Stimulated activated CD4-positive, alpha-beta T cell treated with anti-CD3 and anti-CD28 coated beads, Interleukin-2, amount 100 ng/mL, for 24 hours (primary cell): ENCODE results near the gene MINDY4.

ENCODE experiments used
- DNase-seq, 2 donors: peaks; one replicate each; pipeline ENCODE4 v3.0.0-alpha.2; 2020

Gene MINDY4

DNA sequence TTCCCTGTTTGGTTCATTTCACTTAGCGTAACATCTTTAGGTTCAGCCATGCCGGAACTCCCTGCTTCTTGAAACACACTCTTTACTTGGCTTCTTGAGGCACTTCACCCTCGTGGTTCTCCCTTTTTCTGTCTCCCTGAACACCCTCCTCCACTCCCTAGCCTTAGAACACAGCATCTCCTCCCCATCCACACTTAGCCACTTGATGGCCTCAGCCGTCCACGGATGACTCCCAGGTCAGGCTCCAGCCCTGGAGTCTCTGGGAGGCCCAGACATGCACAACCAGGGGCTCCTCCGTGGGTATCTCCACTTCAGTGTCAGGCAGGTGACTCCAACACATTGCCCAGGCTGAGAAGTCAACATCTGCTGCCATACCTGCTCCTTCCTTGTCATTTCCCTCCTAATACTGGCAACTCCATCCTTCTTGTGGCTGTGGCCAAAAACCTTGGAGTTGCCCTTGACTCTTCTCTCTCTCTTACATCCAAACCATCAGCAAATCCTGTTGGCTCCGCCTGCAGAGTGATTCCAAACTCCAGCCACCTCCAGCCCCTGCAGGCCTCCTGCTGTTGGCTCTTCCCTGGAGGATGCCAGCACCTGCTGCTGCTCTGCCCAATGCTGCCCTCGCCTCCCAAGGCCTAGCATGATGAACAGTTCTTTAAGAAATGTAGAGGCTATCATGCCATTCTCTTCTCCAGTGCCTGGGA lies 27.7 kb upstream of the MINDY4 start:
- DNase-seq, result no peak

DNA sequence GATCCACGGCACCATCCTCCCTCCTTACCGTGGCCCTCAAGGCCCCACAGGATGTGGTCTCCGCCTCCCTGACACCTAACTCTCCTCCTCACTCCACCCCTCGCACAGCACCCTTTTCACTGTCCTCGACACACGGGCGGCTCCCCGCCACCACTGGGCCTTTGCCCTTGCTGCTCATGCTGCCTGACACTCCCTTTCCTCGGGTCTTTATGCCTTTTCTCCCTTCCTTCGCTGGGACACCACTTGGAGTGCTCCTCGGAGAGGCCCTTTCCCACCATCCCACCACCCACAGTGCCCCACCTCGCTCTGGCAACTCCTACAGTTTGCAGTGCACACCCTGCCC lies 27.2 kb upstream of the MINDY4 start:
- DNase-seq, result no peak

DNA sequence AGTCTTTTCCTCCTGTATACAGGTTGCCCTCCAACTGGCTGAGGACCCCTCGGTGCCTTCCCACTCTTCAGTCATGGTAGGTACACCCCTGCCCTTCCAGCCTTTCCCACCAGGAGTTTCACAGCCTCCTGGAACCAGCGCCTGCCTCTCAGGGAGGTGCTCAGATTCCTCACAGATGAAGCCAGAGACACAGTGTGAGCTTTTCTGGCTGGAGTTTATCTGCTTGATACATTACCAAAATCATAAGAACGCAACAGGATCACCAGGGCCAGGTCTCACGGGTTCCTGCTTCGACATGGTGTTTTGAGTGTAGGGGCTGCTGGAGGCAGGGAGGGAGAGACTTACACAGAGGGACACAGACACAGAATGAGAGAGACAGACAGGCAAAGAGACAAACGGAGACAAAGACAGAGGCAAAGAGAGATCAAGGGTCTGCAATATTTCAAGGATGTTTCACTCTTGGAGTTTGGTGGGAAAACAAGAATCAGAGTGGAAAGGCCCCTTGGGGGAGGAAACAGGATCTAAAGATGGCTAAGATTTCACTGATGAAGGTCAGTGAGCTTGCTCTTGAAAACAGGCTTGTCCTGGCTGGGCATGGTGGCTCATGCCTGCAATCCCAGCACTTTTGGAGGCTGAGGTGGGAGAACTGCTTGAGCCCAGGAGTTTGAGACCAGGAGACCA lies 25.8 kb upstream of the MINDY4 start:
- no peak for DNase-seq

DNA sequence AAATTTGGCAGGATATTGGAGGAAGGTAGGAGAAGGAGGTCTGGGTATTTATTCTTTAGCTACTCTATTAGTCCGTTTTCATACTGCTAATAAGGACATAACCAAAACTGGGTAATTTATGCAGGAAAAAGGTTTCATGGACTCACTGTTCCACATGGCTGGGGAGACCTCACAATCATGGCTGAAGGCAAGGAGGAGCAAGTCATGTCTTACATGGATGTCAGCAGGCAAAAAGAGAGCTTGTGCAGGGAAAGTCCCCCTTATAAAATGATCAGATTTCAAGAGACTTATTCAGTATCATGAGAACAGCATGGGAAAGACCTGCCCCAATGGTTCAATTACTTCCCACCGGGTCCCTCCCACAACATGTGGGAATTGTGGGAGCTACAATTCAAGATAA lies 21.2 kb upstream of the MINDY4 start:
- DNase-seq, result no peak

DNA sequence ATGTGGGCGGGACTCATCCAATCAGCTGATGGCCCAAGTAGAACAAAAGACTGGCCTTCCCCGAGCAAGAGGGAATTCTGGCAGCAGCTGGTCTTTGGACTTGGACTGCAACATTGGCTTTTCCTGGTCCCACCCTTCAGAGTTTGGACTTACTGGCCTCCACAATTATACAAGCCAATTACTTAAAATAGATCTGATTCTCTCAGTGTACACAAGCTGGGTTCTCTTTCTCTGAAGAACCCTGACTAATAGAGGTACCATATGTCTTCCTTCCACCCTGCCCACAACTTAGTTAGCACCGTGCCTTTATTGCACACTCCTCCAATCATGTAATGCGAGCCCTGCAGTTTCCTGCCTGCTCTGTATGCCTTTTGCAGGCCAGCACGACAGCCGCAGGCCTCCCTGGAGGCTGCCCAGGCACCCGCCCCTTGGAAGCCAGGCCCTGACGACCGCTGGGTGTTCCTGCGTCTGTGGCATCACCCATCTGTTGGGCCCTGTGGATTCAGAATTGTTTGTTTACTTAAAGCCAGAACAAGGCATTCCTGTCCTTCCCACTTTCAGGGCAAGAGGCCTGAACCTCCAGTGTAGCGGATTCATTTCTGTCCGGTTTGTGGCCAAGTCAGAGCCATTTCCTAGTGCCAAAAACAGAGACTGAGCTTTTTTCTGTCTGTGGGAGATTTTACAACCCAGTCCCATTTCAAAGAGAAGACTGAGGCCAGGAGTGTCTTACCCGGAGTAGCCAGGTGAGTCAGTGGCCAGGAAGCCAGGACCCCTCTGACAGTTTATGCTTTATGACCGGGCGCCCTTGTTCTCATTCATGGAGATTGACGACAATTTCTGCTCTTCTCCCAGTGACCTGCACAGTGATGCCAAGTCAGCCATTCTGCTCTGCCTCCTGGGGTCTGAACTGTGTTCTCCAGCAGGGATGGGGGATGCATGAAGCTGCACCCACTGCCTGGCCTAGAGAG lies 20.2 kb upstream of the MINDY4 start:
- no peak for DNase-seq

DNA sequence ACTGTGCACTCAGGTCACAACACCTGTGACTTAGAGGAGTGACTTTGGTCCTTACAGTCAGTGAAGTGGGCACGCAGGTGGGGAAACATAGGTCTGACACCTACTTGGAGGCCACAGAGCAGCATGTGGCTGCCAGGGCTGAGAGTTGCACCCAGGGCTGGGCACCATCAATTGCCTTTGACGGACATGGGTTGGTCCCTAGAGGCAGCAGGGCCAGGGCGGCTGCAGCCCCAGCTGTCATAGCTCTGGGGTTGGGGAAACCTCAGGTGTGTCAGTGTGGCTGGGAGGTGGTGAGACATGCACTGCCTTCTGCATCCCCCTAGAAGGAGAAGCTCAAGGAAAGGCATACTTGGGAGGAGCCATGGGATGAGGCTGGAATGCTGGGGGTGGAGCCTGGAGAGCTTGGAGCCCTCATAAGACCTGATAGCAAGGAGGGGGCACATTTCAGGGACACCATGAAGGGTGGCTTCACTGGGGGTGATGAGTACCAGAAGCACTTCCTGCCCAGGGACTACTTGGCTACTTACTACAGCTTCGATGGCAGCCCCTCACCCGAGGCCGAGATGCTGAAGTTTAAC lies 19.4 kb upstream of the MINDY4 start, which contains the start of gene INMT:
TSS of gene INMT (plus strand) at position 440 of the 578 bp plus-strand sequence. CDS start at position 456, 16 bp downstream.
- DNase-seq, result no peak

DNA sequence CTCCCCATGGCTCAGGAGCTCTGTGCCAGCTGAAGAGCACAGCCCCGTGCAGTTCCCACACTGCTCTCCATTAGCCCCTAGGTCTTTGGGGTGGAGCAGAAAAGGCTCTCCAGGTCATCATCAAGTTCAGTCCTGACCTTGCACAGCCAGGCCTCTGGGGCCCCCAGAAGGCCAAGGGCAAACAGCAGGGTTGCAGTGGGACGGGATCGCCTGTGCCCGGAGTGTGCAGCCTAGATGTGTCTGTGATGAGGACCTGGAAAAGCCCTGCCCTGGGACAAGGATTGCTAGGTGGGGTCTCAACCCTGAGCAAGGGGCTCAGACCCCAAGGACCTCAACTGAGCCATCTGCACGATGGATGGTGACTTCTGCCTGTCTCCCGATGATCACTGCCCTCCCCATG lies 18.7 kb upstream of the MINDY4 start:
- DNase-seq, result no peak

DNA sequence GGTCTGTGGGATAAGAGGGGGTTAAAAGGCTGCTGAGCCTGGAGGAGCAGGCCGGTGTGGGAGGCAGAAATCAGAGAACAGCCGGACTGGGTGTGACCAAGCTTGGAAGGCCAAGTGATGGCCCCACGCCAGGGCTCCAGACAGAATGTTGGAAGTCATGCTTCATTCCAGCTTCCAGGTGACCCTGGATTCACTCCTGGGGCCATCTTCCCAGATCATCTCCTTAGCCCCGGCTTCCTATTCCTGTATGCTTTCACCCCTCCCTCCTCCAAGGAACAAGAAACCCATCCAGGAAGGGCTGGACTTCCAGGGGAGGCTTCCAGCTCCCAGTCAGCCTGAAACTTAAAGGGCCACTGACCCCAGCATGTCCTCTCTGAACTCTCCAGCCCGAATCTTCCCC lies 18.2 kb upstream of the MINDY4 start:
- DNase-seq, result no peak

DNA sequence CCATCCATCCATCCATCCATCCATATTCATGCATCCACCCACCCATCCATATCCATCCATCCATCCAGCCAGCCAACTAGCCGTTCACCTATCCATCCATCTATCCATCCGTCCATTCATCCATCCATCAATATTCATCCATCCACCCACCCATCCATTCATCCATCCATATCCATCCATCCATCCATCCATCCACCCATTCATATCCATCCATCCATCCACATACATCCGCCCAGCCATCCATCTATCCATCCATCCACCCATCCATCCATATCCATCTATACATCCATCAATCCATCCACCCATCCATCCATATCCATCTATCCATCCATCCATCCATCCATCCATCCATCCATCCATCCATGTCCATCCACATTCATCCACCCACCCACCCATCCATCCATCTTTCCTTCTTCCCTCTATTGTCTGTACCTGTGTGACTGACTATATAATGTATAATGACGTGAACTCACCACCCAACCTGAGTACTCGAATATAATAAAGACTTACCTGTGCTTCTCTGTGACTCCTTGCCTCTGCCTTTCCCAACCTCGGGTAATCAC lies 16.8 kb upstream of the MINDY4 start:
- no peak for DNase-seq

DNA sequence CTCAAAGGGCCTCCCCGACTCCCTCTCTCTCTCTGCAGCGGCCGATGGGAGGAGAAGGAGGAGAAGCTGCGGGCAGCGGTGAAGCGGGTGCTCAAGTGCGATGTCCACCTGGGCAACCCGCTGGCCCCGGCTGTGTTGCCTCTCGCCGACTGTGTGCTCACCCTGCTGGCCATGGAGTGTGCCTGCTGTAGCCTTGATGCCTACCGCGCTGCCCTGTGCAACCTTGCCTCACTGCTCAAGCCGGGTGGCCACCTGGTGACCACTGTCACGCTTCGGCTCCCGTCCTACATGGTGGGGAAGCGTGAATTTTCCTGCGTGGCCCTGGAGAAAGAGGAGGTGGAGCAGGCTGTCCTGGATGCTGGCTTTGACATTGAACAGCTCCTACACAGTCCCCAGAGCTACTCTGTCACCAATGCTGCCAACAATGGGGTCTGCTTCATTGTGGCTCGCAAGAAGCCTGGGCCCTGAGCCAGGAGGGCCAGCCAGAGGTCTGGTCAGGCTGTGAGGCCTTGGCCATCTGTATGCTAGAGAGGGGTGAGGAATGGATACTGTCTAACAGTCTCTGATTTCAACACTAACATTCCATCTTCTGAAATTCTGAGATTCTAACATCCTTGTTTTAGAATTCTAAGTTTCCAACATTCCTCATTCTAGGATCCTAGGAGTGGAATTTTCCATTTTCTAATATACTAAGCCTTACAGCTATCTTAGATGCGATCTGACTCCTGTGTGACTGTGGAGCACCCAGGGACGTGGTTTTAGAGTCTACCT lies 15.6 kb upstream of the MINDY4 start:
- DNase-seq, result no peak

DNA sequence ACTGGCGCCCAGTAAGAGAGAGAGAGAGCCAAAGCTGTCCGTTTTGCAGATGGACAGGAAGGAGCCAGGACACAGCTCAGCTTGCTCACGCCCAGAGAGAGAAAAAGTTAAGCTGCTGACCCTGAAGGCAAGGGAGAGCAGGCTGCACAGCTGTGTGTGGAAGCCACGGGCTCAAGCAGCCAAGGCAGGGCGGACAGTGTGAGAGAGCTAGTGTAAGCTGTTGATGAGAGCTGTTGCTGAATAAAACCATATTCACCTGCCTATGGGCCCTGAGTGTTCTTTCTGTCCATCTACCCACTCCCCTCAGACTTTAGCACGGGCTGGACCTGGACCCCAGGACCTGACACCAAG lies 13.9 kb upstream of the MINDY4 start:
- DNase-seq, result no peak

DNA sequence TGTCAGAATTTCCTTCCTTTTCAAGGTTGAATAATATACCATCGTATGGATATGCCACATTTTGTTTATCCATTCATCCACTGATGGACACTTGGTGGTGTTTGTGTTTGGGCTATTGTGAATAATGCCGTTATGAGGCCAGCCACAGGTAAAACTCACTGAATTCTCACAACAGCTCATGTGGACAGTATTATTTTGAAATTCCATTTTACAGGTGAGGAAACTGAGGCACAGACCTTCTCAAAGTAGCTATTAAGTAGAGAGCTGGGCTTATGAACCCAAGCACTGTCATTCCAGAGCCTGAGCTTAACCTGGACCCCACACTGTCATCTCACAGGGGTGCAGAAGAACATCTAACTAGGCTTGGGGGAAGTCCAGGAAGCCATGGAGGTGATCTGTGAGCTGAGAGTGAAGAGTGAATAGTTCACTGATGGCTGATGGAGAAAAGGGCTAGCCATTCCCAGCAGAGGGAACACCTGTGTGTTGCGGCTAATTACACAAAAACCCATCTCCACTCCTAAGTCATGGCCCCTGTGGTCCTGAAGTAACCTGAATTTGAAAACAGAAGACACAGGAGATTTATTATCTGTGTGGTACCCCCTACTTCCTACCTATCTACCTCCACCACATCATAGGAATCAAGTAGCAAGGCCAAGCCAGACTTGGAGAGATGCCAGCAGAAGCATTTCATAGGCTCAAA lies 10.6 kb upstream of the MINDY4 start:
- DNase-seq, result no peak

DNA sequence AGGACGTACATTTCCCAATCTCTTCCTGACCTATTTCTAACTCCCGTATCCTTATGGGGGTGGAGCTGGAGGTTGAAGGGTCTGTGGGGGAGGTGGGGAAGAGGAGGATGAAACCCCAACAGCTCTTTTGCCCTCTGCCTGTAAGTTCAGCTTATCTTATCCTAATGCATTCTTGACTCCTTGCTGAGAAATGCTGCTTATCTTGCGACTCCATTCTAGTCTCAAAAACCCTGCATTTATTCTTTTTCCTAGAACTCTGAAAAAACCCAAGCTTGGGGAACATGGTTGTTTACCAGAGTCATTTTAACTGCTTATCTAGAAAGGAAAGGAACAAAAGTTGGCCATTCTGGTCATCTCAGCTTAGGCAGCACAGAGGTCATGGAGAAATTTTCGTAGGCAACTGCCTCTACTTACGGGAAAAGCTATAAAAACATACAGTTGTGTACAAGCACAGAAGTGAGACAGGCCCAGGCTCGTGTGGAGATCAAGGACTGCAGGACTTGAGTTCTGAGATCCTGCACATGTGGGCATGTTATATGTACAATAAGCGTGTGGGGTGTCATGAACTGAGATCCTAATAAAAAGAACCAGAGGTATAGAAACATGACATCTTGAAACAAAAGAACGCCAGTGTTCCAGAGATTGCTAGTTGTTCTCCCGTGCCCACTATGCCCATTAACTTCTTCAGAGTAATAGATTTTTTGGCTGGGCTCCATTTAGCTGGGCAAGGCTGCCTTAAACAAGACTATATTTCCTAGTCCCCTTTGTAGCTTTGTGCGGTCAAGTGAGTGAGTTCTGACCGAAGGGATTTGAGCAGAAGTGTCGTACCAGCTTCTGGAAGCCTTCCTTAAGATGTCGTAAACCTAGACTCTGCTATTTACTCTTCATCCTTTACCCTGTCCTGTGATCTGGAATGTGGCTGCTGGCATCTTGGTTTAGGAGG lies 9.7 kb upstream of the MINDY4 start:
- no peak for DNase-seq

DNA sequence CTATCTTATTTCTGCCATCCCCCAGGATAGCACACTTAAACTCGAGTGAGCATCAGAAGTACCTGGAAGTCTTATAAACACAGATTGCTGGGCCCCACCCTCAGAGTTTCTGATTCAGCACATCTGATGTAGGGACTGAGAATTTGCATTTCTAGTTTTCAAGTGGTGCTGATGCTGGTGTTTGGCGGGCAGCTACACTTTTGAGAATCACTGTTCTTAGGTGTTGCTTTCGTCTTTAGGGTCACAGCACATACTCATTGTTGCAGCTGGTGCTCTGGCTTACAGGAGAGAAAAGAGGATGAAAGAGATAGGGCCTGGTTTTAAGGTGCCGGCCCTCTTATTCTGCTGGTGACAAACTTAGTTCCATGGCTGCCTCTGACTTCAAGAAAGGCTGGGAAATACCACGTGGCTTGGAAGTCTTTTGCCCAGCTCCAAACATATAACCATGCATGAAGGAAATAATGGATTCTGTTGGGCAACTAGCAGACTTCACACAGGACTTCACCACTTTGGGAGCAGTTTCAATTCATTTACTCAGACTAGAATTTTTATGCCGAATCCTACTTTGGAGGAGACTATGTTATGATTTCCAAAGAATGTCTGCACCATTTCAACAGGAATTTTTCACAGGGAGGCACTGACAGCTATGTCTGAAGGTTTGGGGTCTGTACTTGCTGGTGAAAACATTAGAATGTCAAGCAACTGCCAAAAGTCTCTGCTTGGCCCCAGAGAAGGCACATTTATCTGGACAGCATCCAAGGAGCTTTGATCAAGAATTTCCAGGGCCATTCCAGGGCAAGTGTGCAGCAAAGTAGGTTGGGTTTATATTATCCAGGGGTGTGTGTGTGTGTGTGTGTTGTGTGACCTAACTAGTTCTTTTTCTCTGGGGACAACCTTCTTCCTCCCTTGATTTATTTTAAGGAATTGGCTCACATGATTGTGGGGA lies 6.9 kb upstream of the MINDY4 start:
- no peak for DNase-seq

DNA sequence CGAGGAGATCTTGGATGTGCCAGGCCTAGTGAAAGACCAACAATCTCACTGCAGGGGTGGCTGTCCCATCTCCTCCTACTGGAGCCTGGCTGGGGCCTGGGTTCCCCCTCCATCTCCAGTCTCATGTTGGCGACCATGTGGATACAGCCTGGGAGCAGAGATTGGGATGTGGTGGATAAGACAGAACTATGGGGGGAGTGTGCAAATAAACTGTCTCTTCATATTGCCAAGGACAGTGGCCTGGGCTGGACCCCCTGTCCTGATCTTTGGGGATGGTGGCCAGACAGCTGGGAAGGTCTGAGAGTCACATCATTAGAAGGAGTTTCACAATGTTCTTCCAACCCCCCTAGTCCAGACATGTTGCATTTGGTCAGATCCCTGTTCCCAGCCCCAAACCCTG lies 5.8 kb upstream of the MINDY4 start:
- no peak for DNase-seq

DNA sequence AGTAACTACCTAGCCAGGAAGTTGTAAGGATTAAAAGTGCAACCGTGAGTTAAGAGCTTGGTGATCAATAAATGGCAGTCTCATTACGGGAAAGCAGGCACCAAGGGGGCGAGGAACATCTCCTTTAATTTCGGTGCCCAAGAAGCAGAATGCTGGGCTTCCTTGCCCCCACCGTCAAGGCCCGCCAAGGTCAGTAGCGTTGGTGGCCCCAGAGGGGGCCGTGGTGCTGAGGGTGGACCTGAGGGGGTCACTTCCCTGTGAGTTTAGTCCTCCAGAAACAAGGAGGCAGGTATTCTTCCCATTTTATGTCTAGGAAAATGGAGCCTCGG lies 408 bp upstream of the MINDY4 start:
- peak in 1 of 2 donors; percentile 4 for DNase-seq

DNA sequence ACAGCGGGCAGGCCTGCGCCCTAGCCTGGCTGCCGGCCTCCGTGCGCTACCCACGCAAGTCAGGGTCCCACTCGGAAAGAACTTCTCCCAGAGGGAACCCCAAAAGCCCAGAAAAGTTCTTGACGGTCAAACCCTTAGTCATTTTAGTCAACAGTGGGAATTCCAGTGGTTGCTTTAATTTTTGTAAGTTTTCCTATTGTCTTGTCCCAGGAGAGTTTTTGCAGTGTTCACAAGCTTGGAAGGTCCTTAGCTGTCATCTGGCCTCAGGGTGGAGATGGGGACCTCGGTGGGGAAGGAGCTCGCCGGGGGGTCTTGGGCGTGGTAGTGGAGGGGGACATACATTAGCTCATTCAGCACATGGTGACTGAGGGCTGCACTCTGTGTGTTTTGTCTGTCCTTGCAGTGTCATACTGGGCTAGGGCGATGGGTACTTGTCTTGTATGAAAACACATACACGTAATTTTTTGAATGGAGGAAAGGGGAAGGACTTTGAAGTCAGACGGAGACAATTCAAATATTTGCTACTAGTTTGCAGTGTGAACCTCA lies 736 bp downstream of the MINDY4 start:
- DNase-seq, result peak in 1 of 2 donors; percentile 5

DNA sequence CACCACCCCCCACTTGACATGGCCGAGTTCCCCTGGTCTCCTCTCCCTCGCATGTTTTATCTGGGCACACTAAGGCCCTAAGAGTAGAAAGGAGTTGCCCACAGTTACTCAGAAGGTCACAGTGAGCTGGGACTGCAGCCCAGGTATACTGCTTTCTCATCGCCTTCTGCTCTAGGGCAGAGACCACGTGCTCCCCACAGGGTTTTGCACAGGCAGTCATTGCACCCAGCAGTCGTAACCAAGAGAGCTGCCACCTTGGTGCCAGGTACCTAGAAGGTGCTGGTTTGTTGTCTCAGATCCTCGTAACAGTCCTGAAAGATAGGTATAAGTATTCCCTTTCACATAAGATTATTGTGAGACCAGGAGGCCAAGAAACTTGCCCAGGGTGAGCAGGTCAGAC lies 1.8 kb downstream of the MINDY4 start:
- no peak for DNase-seq

DNA sequence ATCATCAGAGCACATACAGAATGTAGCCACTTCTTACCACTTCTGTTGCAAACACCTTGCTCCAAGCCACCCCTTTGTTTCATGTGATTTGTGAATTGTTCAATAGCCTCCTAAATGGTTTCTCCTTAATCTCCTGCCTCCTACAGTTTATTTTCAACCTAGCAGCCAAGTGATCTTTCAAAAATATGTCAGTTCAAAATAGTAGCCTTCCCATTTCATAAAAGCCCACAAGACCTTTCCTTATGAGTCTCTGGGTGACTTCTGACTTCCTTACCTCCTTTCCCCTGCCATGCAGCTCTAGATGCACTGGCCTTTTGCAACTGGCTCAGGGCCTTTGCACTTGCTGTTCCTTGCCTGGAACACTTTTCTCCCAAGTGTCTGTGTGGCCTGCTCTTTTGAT lies 4.8 kb downstream of the MINDY4 start:
- no peak for DNase-seq
